NK-92 treated with Interleukin-12 subunit alpha and Interleukin-12 subunit beta, amount 100 ng/mL, for 24 hours (cell line): ENCODE data around the gene NEDD8.

Experiments
- DNase-seq: peaks from one replicate; lab custom pipeline; 2025; lab: John Stamatoyannopoulos, UW

The NEDD8 gene

GRCh38 chr14:24263848-24264247, 31.7 kb upstream of the NEDD8 start:
- DNase-seq: no peak

- DNase-seq: no peak
Measured at GRCh38 chr14:24262821-24263733, 30.9 kb upstream of the NEDD8 start, which contains the start of gene TGM1. TGM1 (minus strand) TSS chr14:24263177; CDS start chr14:24262352, 825 bp downstream.

DNA sequence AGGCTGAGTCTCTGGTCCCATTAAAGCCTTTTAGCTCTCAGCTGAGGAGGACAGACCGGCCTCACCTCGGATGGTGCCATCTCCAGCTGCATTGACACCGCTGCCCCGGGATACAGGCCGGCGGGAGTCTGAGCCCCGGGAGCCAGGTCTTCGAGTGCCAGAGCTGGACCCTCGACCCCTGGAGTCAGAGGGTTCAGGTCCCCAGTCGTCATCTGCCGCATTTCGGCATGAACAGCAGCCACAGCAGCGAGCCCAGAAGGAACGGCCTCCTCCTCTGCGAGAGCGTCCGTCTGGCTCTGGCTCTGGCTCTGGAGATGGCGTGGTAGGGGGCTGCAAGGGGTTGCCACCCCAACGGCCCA, 29.8 kb upstream of the NEDD8 start:
- no peak for DNase-seq

DNA sequence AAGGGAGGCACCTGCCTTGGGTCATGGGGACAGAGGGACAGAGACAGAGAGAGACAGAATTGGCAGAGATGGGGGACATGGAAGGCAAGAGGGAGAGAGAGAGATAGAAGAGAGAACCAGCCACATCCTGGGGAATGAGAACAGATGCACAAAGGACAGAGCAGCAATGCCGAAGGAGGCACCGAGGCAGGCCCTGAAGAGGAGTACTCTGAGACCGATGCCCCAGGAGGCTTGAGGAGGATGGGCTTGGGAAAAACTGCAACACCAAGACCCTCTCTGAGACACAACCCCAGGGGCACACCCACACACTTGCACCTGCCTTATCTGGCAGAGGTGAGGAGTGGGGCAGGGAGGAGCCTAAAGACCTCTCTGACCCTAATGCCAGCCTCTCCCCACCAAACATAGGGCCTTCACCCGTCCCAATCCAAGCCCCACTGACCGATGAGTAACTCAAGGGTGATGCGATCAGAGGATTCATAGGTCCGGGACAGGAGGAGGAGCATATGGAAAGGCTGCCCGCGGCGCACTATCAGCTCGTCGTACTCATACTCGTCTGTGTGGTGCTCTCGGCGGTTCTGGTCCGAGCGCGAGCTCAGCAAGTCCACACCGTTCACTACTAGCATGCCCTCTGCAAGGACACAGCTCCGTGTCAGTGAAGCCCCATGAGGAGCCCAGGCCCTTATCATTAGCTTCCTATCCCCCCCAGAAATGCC, 29.2 kb upstream of the NEDD8 start:
- no peak for DNase-seq

- DNase-seq: no peak
Measured at GRCh38 chr14:24260780-24261157, 28.6 kb upstream of the NEDD8 start.

DNA sequence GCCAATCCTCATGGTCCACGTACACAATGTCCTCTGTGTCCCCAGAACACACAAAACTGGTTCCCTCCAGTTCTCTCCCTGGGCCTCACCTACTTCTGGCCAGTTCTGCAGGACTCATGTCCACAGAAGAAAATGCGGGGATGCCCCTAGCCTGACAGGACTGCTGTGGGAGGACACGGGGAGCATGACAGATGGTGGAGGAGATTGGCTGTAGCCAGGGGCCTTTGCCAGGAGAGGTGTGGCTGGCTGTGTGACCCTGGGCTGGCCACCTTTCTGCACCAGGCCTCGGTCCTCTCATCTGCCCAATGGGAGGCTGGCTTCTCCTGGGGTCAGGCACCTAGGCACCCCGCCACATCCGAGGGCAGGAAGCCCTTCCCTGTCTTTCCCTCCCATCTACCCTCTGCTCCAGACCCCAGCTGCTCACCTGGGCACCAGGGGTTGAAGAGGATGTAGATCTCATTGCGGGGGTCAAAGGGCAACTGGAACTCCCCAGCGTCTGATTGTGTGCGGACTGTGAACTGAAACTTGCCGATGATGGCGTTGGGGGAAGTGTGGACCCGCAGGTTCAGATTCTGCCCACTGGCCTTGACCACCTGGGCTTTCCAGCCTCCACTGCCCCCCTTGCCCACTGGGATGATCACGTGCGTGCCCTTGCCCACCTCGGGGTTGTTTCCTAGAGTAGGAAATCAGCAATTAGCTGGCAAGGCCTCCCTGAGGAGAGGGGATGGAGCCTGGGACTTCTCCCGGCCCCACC, 28.0 kb upstream of the NEDD8 start:
- no peak for DNase-seq

DNA sequence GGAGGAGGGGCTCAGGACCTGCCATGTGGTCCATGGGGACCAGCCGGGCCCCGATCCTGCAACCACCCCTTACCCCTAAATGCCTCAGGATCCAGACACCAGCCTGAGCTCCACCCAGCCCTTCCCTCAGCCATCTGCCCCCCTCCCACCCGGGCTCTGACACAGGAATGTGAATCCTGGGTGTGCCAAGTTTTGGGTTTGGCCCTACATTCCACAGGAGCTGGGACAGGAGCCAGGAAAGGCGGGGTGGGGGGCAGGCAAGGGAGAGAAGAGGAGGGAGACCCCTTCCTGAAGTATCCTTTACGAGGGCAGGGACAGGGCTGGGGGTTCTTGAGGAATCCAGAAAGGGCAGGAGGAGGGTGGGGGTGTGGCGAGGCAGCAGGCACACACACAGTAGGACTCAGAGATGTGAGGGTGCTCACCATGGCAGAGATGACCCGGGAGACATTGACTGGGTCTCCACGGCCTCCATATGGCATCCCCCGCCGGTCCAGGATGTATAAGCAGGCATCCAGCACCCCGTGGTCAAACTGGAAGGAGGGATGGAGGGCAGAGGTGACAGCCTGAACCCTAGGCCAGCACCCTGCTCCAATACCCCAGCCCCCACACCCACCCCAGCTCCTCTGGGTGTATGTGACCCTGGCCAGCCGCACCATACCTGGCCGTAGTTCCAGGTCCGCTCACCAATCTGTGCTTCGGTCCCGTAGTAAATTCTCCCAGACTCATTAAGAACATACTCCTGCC, 27.3 kb upstream of the NEDD8 start:
- no peak for DNase-seq

DNA sequence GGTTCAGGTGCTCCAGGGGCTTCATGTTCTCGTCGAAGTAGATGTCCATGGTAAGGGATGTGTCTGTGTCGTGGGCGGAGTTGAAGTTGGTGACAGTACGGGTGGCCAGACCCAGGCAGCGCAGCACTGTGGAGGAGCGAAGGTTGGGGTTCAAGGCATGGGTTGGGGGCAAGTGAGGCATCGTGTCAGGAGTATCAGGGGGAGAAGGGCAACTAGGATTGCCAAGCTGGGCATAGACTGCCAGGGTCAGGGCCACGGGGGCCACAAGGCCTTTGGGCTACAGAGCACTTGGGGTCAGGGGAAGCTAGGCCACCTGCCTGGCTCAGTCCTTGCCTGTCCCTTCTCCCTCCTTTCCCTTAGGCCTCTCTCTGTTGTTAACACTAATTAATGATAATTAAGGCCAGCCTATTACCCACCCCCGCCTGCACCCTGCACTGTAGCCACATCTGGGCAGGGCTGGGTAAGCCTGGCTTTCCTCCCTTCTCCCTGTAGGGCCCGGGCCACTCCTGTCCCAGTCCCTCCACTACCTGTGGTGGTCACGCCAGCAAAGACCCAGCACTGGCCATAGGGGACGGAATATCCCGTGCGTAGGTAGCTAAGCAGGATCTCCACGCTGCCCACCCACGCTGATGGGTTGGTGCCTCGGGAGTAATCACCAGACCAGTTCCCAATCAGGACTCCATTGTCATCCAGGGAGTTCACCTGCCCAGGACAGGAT, 26.5 kb upstream of the NEDD8 start:
- DNase-seq: no peak

GRCh38 chr14:24258119-24258518, 26.0 kb upstream of the NEDD8 start:
- DNase-seq: no peak

DNA sequence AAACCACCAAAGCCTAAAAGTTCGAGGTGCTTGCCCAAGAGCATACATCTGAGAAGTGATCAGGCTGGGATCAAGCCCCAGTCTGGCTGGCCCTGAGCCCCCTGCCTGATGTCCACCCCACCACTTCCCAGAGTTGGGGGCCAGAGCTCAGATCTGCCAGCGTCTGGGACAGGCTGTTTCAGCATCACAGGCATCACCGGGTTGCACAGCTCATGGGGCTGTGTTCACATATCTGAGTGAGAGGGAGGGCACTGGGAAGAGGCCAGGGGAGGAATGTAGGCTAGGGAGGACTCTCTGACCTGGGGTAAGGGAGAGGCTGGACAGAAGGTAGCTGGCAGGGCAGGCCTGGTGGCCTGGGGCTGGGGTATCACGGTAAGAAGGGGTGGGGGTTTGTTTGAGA, 24.8 kb upstream of the NEDD8 start:
- no peak for DNase-seq

- DNase-seq: no peak
Measured at GRCh38 chr14:24255931-24256711, 24.0 kb upstream of the NEDD8 start.

DNA sequence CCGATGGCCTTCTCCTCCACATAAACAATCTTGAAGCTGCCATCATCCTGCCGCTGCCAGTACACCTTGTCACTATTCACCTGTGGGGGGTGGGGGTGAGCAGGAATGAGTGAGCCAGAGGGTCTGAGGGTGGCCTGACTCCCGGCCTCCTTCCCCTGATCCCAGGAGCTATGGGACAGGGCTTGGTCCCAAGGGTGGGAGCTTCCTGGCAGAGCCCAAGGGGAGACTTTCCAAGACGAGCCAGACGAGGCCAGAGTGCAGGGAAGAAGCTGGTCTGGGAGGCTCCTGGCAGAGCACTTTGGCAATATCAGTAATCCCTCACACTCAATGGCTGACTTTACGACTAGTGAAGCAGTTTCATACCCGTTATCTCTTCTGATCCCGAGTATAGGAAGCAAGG, 23.3 kb upstream of the NEDD8 start:
- DNase-seq: no peak

DNA sequence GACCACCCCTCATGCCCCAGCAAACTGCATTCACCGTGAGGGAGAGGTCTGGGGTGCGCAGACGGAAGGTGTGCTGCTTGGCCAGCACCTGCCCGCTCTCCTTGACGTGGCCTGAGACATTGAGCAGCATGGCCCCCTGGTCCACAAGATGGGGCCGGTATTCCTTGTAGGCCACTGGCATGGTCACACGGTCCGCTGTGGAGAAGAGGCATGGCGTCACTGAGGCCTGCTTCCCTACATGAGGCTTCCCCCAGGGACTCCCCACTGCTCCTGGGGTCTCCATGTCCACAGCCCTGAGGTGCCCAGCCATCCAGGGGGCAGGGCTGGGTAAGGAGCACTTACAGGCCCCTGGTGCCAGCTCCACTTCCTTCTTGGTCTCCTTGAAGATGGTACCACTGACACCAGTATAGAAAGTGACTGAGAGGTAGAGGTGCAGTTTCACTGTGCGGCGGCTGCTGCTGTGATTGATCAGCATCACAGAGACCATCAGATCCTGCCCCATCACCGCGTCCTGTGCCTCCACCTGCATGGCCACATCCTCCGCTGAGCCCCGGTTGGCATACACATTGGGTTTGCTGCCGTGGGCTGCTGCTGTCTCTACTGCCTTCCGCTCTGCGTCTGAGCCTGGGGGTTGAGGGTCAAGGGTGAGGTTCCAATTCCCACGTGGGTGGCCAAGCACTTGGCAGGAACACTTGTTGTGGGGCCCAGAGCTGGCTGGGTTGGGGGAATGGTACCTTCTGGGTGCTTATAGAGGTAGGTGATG, 22.6 kb upstream of the NEDD8 start:
- DNase-seq: no peak

- no peak for DNase-seq
Measured at GRCh38 chr14:24253936-24254335, 21.8 kb upstream of the NEDD8 start.

GRCh38 chr14:24252289-24253124, 20.3 kb upstream of the NEDD8 start:
- DNase-seq: no peak

- no peak for DNase-seq
Measured at GRCh38 chr14:24251880-24252288, 19.7 kb upstream of the NEDD8 start.

- no peak for DNase-seq
Measured at GRCh38 chr14:24250354-24250753, 18.2 kb upstream of the NEDD8 start.

DNA sequence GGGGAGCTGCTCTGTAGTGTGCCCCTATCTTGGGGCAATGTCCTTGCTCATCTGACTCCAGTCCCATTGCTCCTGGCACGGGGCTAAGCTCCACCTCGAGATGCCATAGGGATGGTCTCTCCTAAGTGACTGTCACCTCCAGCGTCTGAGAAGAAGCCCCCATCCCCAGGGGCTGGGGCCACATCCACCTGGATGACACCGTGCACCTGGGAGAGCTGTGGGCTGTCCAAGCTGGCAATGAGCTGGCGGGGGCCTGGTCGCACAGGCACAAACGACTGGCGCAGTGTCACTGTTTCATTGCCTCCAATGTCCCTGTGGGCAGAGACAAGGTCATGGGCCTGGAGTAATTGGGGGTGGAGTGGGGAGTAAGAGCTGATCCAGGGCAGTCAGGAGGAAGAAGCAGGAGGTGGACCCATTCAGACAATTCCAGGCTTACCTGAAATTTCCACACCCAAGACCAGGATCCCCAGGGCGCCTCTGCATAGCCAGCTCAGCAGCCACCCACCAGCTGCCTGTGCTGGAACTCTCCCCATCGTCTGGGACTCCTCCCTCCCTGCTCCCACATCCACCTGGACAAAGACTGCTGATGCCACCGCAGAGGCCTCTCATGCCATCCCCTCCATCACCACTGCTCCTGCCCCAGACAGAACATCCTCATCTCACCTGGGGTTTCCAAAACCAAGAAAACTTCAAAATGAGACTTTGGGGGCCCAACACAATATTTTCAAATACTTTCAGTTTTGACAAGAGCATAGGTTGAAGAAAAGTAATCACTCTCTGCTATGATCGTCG, 17.3 kb upstream of the NEDD8 start:
- no peak for DNase-seq
